Lower leg skin (tissue), 4 donors: ENCODE results near the gene BBS9. TPM values are rescaled to one million over a fixed set of nuclear protein-coding genes. Genes with fewer than 3 reads are reported as not detected.

Experiments
- DNase-seq, 2 donors: peaks; one replicate each; pipeline ENCODE4 v3.0.0-alpha.2; 2019; ENCODE audit warnings: low spot score in 2 of 2
- H3K4me3 ChIP-seq: fragments of 200-600 bp; sonication (generic); 2 replicates; pipeline ENCODE4 v1.5.1; 2017; ENCODE audit warnings: mild to moderate bottlenecking, low read depth; ENCODE audit not compliant: poor library complexity, severe bottlenecking
- POLR2A ChIP-seq, 2 donors: fragments of 450-650 bp; IDR thresholded peaks; one replicate each; pipeline ENCODE4 v1.6.1; 2016 to 2017; ENCODE audit warnings: antibody characterized with exemption in 2 of 2, mild to moderate bottlenecking in 1 of 2, moderate library complexity in 1 of 2
- WGBS, 2 donors: methylation state at CpG; one replicate each; pipeline ENCODE4 v1.1.5; 2018; 5-methylcytosine and 5-hydroxymethylcytosine counted together
- intact Hi-C: fragments of 100-400 bp; cut with DNase I; formaldehyde crosslinking; loops from one replicate; pipeline ENCODE4 v1.15.0; 2023; ENCODE audit warnings: low total_unique reads
- total RNA-seq, 4 donors: library from RNA; depleted of rRNA; stranded (reverse); fragments of >200 nt; gene quantifications; one replicate each; pipeline ENCODE4 v1.1.0, GENCODE V29; 2016
- TF ChIP-seq, protein P1 (sequence below), 3 donors: fragments of 450-650 bp; IDR thresholded peaks; one replicate each; pipeline ENCODE4 v1.5.1; 2016; ENCODE audit warnings: antibody characterized with exemption in 3 of 3, mild to moderate bottlenecking in 3 of 3, moderate library complexity in 2 of 3

Gene BBS9
- total RNA-seq, 4 donors from 2014 or later: 10.1 to 25.1 (median 11.2) TPM

DNA sequence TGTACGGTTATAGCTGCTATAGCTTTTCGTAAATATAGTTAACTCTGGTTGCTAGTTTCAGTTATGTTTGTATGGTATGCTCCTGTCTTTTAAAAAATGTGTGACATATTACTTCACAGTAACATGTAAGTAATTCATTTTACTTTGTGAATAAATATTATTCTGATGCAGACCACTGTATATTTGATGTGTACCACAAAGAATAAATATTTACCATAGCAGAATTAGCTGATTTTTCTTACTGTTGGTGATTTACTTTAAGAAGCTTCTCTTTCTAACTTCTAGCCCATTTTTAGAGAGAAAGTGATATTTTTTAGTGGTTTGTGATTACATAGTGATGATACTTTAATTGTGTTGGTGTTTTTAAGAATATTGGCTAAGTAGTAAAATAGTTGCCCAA lies 292.8 kb downstream of the BBS9 start:
- 96 to 99% methylated on average over 2 of the region's 2 CpGs for WGBS, 2 donors
- DNase-seq: no peak
- intact Hi-C loops: no loop called here
- TF ChIP-seq, protein P1, sequence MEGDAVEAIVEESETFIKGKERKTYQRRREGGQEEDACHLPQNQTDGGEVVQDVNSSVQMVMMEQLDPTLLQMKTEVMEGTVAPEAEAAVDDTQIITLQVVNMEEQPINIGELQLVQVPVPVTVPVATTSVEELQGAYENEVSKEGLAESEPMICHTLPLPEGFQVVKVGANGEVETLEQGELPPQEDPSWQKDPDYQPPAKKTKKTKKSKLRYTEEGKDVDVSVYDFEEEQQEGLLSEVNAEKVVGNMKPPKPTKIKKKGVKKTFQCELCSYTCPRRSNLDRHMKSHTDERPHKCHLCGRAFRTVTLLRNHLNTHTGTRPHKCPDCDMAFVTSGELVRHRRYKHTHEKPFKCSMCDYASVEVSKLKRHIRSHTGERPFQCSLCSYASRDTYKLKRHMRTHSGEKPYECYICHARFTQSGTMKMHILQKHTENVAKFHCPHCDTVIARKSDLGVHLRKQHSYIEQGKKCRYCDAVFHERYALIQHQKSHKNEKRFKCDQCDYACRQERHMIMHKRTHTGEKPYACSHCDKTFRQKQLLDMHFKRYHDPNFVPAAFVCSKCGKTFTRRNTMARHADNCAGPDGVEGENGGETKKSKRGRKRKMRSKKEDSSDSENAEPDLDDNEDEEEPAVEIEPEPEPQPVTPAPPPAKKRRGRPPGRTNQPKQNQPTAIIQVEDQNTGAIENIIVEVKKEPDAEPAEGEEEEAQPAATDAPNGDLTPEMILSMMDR (IDR thresholded peaks at IDR 0.05): no peak
- no peak for TF ChIP-seq POLR2A (IDR thresholded peaks at IDR 0.05)
- no peak overlapping the region for H3K4me3 ChIP-seq

DNA sequence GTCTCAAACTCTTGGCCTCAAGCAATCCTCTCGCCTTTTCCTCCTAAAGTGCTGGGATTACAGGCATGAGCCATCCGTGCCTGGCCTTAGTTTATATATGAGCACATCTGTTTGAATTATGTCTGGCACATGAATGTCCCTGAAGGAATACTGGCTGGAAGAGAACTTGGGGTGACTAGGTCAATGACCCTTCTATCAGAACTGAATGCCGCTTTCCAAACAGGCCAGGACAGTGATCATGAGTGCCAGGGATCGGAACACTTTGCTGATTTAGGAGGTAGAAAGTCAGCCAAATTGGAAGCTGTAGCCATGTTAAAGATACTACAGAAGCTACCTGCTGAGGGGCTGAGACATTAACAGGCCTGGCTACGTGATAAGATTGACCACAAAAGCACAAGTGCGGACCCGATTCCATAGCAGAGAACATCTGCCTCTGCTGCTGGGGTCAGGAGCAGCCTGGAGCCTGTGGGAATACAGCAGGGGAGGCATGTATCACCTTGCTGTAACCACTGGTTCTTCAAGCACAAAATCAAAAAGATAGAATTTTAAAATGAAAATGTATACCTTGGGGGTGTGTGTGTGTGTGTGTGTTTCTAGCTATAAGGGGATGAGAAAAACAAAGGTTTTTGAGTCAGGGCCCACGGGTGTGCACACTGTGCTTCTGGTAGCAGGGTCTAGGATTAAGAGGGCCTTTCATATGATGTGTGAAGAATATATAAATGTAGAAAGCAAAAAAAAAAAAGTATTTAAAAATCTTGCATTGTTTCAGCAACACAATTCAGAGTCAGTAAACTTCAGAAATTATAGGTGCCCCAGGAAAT lies 293.7 kb downstream of the BBS9 start:
- TF ChIP-seq, protein P1 (IDR thresholded peaks at IDR 0.05): no peak
- no peak for TF ChIP-seq POLR2A (IDR thresholded peaks at IDR 0.05)
- no peak for DNase-seq
- no peak overlapping the region for H3K4me3 ChIP-seq
- WGBS, 2 donors: 88 to 91% methylated on average over 8 of the region's 8 CpGs
- intact Hi-C loops: no loop called here

DNA sequence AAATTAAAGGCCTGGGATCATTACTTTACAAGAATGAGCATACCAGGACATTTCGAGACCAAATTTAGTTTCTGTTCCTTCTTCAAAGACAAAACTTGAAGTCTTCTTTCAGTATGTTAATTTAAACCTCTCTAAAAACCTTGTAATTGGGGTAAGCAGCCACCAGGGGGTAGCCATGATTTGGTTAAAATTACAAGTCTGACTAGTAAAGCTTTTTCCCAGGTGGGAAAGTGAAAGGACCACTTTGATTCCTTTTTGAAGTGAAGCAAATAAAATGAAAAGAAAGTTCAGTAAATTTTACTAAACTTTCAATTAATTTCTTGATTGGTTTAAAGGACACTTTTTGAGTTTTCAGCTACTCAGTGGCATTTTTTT lies 294.3 kb downstream of the BBS9 start:
- intact Hi-C loops: no loop called here
- WGBS, 2 donors: 86 to 93% methylated on average over 1 of the region's 1 CpG
- TF ChIP-seq, protein P1 (IDR thresholded peaks at IDR 0.05): no peak
- TF ChIP-seq POLR2A (IDR thresholded peaks at IDR 0.05): no peak
- no peak overlapping the region for H3K4me3 ChIP-seq
- DNase-seq: no peak

DNA sequence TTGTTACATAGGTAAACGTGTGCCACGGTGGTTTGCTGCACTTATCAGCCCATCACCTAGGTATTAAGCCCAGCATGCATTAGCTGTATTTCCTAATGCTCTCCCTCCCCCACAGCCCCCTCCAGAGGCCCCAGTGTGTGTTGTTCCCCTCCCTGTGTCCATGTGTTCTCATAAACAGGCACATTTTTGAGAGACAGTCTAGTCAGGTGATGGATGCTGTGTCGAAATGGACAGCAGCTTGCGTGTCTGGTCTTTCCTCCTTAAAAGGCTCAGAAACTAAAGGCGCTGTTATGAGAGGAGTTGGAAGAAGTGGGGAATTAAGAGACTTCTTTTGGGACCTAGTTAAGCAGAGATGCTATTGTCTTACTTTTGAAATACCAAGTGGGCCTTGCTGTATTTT lies 296.0 kb downstream of the BBS9 start:
- TF ChIP-seq POLR2A (IDR thresholded peaks at IDR 0.05): no peak
- TF ChIP-seq, protein P1 (IDR thresholded peaks at IDR 0.05): no peak
- no peak overlapping the region for H3K4me3 ChIP-seq
- 90 to 98% methylated on average over 5 of the region's 5 CpGs for WGBS, 2 donors
- intact Hi-C loops: no loop called here
- DNase-seq: no peak

DNA sequence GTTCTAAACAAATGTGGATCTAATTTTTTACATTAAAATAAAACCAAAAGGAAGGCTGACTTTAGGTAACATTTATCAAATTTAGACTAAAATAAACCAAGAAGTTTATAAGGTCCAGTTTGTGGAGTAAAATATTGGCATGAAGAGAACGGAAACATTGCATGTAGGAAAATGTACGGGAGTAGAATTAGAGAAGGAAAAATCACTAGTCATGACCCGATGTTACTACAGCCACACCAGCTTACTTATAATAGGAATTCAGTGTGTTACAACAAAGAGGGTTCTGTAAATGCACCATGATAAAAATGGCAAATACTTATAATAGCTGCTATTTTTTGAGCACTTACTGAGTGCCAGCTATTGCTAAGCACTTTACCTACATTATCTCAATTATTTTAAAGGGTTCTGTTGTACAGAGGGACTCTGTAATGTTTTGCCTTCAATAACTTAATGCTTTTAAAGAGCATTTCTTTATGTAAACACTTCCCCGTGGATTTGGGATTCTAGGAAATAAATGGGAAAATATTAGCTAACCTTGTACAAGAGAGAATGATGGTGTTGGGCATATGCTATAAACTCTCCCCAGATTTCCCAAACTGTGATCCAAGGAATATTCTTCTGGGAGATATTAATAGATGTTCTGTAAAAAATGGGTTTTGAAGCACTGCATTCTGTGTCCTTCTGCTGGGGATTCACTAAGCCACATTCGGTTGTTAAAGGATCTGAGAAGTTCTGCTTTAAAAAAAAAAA lies 296.7 kb downstream of the BBS9 start:
- no peak for TF ChIP-seq POLR2A (IDR thresholded peaks at IDR 0.05)
- TF ChIP-seq, protein P1 (IDR thresholded peaks at IDR 0.05): no peak
- 72 to 73% methylated on average over 5 of the region's 5 CpGs for WGBS, 2 donors
- intact Hi-C loops: no loop called here
- no peak overlapping the region for H3K4me3 ChIP-seq
- no peak for DNase-seq
